Measurements from ENCODE around the gene RBMS2.

Gene RBMS2

GRCh38 chr12:56518570-56518969, 3.0 kb upstream of the RBMS2 start:
- ATAC-seq = no peak
- TF ChIP-seq GLIS3 (CRISPR knock-in tag; IDR thresholded peaks at IDR 0.05) (no peak), BACH2 (CRISPR knock-in tag; IDR thresholded peaks at IDR 0.05; ENCODE audit: borderline replicate concordance) (no peak), ZNF70 (CRISPR knock-in tag; IDR thresholded peaks at IDR 0.05) (no peak)

GRCh38 chr12:56520048-56520447, 1.6 kb upstream of the RBMS2 start:
- no peak for ATAC-seq
- no peak for TF ChIP-seq ESRRG (CRISPR knock-in tag; IDR thresholded peaks at IDR 0.05)
- TF ChIP-seq CSDC2 (CRISPR knock-in tag; IDR thresholded peaks at IDR 0.05) = no peak
- TF ChIP-seq TCF4 (CRISPR knock-in tag; IDR thresholded peaks at IDR 0.05; ENCODE audit: borderline replicate concordance) = no peak
- TF ChIP-seq ZFP3 (CRISPR knock-in tag; IDR thresholded peaks at IDR 0.05) = no peak
- no peak for TF ChIP-seq ZNF8 (CRISPR knock-in tag; IDR thresholded peaks at IDR 0.05)

DNA sequence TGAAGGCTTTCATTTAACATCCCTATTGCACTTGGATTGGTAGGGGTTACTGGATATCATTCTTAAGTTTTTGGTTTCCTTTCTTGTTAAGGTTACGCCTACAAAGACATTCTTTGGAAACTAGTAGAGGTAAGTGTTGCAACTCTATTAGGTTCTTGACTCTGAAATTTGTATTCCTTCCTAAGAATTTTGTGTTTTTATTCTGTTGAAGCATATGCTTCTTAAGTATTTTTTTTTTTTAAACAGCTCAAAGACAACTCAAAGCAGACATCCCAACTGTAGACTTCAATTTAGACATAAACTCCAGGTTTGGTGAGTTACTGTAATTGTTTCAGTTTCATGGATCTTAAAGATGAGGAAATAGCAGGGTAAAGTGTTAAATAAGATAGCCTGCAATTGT, 1.1 kb upstream of the RBMS2 start:
- ATAC-seq = no peak
- no peak for TF ChIP-seq CSRNP3 (CRISPR knock-in tag; IDR thresholded peaks at IDR 0.05)
- no peak for TF ChIP-seq ARNTL (CRISPR knock-in tag; IDR thresholded peaks at IDR 0.05; ENCODE audit: borderline replicate concordance, low read depth)
- no peak for TF ChIP-seq CSDC2 (CRISPR knock-in tag; IDR thresholded peaks at IDR 0.05)
- TF ChIP-seq ESRRG (CRISPR knock-in tag; IDR thresholded peaks at IDR 0.05) = no peak
- no peak for TF ChIP-seq BACH2 (CRISPR knock-in tag; IDR thresholded peaks at IDR 0.05; ENCODE audit: borderline replicate concordance)
- no peak for TF ChIP-seq OSR1 (CRISPR knock-in tag; IDR thresholded peaks at IDR 0.05)
- no peak for TF ChIP-seq ZNF70 (CRISPR knock-in tag; IDR thresholded peaks at IDR 0.05)
- TF ChIP-seq GLIS3 (CRISPR knock-in tag; IDR thresholded peaks at IDR 0.05) = no peak
- TF ChIP-seq TCF4 (CRISPR knock-in tag; IDR thresholded peaks at IDR 0.05; ENCODE audit: borderline replicate concordance) = no peak
- TF ChIP-seq, protein P1, sequence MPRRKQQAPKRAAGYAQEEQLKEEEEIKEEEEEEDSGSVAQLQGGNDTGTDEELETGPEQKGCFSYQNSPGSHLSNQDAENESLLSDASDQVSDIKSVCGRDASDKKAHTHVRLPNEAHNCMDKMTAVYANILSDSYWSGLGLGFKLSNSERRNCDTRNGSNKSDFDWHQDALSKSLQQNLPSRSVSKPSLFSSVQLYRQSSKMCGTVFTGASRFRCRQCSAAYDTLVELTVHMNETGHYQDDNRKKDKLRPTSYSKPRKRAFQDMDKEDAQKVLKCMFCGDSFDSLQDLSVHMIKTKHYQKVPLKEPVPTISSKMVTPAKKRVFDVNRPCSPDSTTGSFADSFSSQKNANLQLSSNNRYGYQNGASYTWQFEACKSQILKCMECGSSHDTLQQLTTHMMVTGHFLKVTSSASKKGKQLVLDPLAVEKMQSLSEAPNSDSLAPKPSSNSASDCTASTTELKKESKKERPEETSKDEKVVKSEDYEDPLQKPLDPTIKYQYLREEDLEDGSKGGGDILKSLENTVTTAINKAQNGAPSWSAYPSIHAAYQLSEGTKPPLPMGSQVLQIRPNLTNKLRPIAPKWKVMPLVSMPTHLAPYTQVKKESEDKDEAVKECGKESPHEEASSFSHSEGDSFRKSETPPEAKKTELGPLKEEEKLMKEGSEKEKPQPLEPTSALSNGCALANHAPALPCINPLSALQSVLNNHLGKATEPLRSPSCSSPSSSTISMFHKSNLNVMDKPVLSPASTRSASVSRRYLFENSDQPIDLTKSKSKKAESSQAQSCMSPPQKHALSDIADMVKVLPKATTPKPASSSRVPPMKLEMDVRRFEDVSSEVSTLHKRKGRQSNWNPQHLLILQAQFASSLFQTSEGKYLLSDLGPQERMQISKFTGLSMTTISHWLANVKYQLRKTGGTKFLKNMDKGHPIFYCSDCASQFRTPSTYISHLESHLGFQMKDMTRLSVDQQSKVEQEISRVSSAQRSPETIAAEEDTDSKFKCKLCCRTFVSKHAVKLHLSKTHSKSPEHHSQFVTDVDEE (CRISPR knock-in tag; IDR thresholded peaks at IDR 0.05) = no peak
- TF ChIP-seq POU6F1 (CRISPR knock-in tag; IDR thresholded peaks at IDR 0.05; ENCODE audit: borderline replicate concordance, low read depth) = no peak
- no peak for TF ChIP-seq ZNF565 (CRISPR knock-in tag; conservative IDR thresholded peaks at IDR 0.05; ENCODE audit: low read depth)
- no peak for TF ChIP-seq ISL1 (CRISPR knock-in tag; IDR thresholded peaks at IDR 0.05)
- TF ChIP-seq PPARA (CRISPR knock-in tag; IDR thresholded peaks at IDR 0.05; ENCODE audit: borderline replicate concordance) = no peak
- TF ChIP-seq SNAI2 (CRISPR knock-in tag; IDR thresholded peaks at IDR 0.05) = no peak
- TF ChIP-seq ZFP30 (CRISPR knock-in tag; IDR thresholded peaks at IDR 0.05) = no peak
- TF ChIP-seq, protein P2, sequence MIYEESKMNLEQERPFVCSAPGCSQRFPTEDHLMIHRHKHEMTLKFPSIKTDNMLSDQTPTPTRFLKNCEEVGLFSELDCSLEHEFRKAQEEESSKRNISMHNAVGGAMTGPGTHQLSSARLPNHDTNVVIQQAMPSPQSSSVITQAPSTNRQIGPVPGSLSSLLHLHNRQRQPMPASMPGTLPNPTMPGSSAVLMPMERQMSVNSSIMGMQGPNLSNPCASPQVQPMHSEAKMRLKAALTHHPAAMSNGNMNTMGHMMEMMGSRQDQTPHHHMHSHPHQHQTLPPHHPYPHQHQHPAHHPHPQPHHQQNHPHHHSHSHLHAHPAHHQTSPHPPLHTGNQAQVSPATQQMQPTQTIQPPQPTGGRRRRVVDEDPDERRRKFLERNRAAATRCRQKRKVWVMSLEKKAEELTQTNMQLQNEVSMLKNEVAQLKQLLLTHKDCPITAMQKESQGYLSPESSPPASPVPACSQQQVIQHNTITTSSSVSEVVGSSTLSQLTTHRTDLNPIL (CRISPR knock-in tag; IDR thresholded peaks at IDR 0.05; ENCODE audit: low read depth) = no peak

GRCh38 chr12:56521209-56521589, 421 bp upstream of the RBMS2 start:
- peak; percentile 5 for ATAC-seq
- TF ChIP-seq TCF4 (CRISPR knock-in tag; IDR thresholded peaks at IDR 0.05; ENCODE audit: borderline replicate concordance) (no peak), ISL1 (CRISPR knock-in tag; IDR thresholded peaks at IDR 0.05) (no peak), ZFP3 (CRISPR knock-in tag; IDR thresholded peaks at IDR 0.05) (no peak), GLIS3 (CRISPR knock-in tag; IDR thresholded peaks at IDR 0.05) (no peak), ZFP30 (CRISPR knock-in tag; IDR thresholded peaks at IDR 0.05) (no peak), SNAI2 (CRISPR knock-in tag; IDR thresholded peaks at IDR 0.05) (no peak)
- TF ChIP-seq, protein P2 (CRISPR knock-in tag; IDR thresholded peaks at IDR 0.05; ENCODE audit: low read depth) = no peak
